Vagina (tissue), 2 donors: ENCODE measurements around the gene ARHGAP26.

ENCODE experiments used
- POLR2A ChIP-seq, 2 donors: fragments of 450-650 bp; IDR thresholded peaks; one replicate each; pipeline ENCODE4 v1.6.1; 2017; ENCODE audit warnings: antibody characterized with exemption in 2 of 2, mild to moderate bottlenecking in 2 of 2, moderate library complexity in 2 of 2
- TF ChIP-seq, protein P1 (sequence below), 3 experiments: fragments of 450-650 bp in 2 of 3; fragments of 200-600 bp in 1 of 3; sonication (generic) in 1 of 3; IDR thresholded peaks; one replicate each; pipeline ENCODE4 v1.5.1; 2017 to 2019; ENCODE audit warnings: antibody characterized with exemption in 3 of 3, mild to moderate bottlenecking in 2 of 3, moderate library complexity in 2 of 3

DNA sequence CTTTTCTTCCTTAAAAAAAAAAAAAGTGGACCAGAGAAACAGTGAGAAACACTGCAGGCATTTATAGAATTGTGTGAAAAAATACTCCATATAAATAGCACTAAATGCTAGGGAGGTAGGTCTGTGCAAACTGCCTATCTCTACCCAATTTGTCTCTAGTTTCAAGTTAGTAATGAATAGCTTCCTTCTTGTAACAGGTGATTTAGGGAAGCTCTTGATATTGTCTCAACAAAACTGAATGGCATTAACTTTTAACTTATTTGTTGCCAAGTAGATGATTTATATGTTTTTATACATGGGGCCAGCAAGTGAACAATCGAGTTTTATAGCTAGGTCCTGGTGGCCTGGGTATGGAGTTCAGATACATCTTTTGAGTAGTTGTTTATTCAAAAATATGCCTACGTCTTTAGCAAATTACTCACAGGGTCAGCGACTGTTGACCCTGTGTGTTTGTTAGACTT is 349.7 kb downstream of the ARHGAP26 start:
- TF ChIP-seq, protein P1, sequence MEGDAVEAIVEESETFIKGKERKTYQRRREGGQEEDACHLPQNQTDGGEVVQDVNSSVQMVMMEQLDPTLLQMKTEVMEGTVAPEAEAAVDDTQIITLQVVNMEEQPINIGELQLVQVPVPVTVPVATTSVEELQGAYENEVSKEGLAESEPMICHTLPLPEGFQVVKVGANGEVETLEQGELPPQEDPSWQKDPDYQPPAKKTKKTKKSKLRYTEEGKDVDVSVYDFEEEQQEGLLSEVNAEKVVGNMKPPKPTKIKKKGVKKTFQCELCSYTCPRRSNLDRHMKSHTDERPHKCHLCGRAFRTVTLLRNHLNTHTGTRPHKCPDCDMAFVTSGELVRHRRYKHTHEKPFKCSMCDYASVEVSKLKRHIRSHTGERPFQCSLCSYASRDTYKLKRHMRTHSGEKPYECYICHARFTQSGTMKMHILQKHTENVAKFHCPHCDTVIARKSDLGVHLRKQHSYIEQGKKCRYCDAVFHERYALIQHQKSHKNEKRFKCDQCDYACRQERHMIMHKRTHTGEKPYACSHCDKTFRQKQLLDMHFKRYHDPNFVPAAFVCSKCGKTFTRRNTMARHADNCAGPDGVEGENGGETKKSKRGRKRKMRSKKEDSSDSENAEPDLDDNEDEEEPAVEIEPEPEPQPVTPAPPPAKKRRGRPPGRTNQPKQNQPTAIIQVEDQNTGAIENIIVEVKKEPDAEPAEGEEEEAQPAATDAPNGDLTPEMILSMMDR (IDR thresholded peaks at IDR 0.05), result no peak
- no peak for TF ChIP-seq POLR2A (IDR thresholded peaks at IDR 0.05)
